HG02763 (cell line): ENCODE data around the gene ACTN3.
"Not testable (repeated sequence)": the region's sequence is repeated elsewhere in the genome, so short reads cannot be mapped to it uniquely, and the experiment has no call there.

Source experiments
- ATAC-seq: cut with Tn5 transposase; IDR thresholded peaks from one replicate; pipeline ENCODE4 v1.9.1; 2021; ENCODE audit warnings: mild to moderate bottlenecking, moderate library complexity; ENCODE audit not compliant: unreplicated experiment

ACTN3 gene

DNA sequence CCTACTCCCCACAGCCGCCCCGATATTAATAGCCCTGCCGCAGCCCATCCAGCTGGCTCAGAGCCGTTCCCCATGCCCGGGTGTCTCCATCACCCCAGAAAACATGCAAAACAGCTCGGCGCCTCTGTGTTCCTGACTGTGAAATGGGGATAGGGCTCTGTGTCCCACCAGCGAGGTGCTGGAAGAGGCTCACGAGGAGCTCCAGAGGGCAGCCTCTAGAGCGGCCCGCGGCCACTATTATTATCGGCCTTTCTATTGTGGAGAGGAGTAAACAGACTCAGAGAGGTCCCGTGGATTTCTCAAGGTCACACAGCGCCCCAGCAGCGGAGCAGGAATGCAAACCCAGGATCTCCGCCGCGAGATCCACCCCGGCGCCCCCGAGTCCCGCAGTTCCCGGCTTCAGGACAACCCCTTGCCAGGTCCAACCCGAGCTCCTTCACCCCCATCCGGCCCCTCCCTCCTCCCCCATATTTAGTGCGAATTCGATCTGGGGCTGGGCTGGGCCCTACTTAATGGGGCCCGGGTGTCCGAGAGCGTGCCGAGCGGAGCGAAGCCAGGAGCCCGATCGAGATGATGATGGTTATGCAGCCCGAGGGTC is at the start of gene ACTN3:
TSS of gene ACTN3 (plus strand) at position 536 of the 598 bp plus-strand sequence. CDS start at position 571, 35 bp downstream.
- no peak for ATAC-seq

DNA sequence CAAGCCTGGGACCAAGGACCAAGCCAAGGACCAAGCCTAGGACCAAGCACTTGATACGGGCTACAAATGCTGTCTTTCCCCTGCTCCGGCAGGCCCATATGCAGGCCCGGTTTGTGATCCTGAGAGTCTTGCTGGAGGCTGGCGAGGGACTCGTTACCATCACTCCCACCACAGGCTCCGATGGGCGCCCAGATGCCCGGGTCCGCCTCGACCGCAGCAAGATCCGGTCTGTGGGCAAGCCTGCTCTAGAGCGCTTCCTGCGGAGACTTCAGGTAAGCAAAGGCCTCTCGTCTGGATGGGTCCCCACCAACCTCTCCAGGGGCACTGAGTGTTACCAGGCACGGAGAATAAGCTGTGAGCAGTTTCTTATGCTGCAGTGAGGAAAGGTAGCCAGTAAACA is 49.5 kb upstream of the ACTN3 start:
- no peak for ATAC-seq

DNA sequence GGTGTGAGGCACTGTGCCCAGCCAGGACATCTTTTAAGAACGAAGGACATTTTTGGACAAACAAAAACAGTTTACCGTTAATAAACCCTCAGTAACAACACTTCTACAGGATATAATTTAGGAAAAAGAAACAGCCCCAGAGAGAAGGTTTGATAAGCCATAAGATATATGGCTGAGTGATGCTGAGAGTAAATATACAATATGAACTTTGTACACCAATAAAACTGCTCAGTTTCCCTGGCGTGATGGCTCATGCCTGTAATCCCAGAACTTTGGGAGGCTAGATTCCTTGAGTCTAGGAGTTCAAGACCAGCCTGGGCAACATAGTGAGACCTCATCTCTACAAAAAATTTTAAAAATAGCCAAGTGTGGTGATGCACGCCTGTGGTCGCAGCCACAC is 48.2 kb upstream of the ACTN3 start:
- ATAC-seq, result no peak

DNA sequence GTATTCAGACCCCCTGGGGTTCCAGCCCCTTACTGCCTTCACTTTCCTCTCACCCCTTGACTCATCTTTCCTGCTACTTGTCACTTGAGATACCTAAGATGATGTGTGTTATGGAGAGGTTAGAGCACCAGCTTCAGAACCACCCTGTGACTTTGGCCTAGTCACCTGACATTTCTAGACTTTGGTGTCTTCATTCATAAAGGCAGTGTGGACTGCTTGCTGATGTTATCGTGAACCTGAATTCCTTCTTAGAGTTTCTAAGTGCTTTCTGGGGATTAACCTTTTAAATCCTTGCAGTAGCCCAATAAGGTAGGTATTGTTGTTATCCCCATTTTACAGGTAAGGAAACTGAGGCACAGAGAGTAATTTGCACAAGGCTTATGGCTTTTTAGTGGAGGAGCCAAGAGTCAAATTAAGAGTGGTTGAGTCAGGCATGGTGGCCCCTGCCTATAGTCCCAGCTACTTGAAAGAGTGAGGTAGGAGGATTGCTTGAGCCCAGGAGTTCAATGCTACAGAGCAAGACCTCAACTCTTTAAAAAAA is 41.4 kb upstream of the ACTN3 start:
- no peak for ATAC-seq

DNA sequence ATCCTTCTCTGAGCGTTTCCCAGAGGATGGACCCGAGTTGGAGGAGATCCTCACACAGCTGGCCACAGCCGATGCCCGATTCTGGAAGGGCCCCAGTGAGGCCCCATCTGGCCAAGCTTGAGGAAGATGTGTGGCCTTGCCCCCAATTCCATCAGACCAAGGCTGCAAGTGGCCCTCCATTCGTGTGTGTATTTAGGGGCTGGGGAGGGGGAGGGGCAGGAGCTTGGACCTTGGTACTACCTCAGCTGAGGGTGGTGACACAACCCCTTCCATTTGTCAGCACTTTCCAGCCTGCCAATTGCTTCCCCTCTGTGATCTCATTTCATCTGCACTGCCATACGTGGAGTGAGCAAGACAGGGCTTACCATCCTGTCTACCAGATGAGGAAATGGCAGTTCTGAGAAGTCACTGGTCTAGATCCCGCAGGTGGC is 37.6 kb upstream of the ACTN3 start:
- no peak for ATAC-seq

DNA sequence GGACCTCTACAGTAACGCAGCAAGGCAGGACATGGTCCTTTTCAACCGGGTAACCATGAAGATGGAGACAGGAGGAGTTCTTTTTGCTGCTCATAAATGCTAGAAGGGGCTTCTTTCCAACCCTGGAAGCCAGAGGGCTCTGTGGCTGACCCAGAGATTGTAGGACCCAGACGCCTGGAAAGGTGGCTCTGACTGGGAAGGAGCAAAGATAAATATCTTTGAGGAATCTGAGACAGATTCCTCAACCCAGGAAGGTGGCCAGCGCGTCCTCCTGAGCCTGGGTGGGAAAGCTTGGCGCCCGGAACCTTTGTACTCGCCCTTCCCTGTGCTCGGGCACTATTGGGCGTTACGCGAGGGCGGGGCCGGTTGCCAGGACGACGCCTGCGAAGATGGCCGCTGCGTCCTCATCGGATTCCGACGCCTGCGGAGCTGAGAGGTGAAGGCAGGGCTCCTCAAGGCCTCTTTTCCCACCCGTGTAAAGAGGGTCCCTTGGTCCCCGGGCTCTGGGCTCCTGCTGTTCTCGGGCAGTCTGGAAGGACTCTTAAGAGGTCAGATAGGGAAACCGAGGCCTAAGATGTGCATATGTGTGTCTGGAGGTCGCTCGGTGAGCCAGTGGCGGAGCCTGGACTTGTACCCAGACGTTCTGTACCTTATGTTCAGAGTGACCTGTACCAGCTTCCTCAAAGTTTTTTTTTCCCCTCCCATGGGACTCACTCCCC is 36.3 kb upstream of the ACTN3 start, which contains the start of gene BBS1:
TSS of gene BBS1 (plus strand) at position 365 of the 719 bp plus-strand sequence. CDS start at position 390, 25 bp downstream.
- peak; percentile 86 for ATAC-seq

DNA sequence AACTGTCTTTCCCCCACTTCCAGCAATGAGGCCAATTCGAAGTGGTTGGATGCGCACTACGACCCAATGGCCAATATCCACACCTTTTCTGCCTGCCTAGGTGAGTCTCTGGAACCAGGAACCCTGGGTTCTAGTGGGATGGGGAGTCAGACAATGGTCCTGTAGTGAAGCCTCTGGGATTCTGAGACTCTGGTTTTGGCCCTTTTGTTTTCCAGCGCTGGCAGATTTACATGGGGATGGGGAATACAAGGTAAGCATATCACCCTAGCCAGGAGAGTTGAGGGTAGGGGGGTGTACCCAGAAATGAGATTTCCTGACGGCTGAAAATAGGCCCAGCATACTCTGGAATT is 35.7 kb upstream of the ACTN3 start:
- no peak for ATAC-seq

DNA sequence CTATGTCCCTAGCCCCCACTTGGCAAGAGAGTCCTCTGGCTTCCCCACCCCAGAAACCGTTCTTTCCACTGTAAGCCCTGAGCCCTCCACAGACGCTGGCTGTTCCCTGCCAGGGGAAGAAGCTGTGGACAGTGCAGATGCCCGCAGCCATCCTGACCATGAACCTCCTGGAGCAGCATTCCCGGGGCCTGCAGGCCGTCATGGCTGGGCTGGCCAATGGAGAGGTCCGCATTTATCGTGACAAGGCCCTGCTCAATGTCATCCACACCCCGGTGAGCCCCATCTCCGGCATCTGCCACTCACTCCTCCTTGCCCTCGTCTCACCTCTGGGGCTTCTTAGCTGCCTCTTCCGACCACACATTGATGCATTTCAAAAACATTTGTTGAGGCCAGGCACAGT is 23.1 kb upstream of the ACTN3 start:
- no peak for ATAC-seq

DNA sequence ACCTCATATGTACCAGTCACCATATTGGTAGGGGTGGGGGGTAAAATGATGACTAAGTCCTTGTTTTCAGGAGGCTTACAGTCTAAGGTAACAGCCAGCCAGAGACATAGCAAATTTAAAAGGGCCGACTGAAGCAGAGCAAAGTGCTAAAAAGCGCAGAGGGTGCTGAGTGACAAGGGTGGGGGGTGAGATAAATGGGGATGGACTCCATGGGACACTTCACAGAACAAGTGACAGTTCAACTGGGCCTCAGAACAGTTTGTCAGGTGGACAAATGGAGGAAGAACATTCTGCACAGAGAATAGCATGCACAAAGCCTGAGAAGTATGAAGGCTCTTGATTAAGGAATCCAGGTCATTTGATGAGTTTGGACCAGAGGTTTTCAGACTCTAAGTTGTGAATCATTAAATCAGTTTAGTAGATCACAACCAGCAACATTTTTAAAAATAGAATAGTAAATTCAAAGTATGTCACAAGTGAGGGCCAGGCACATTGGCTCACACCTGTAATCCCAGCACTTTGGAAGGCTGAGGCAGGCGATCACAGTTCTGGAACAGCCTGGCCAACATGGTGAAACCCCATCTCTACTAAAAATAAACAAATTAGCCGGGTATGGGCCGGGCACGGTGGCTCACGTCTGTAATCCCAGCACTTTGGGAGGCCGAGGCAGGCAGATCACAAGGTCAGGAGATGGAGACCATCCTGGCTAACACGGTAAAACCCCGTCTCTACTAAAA is 22.2 kb upstream of the ACTN3 start:
- ATAC-seq, result no peak

DNA sequence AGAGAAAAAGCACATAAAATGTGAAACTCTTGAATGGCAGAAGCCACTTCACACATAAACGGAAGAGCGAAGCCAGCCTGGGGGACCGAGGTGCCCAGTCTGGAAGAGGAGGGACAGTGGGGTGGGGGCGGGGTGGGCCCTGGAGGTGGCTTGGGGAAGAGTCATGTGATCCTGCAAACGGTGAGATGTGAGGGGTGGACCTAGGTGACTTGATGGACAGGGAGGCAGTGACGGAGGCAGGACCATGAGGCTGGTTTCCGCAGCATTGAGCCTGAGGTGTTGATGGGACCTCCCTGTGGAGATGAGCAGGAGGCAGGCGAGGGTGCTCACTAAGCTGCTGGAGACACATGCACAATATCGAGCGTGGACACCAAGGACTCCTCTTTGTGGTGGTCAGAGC is 17.6 kb upstream of the ACTN3 start:
- ATAC-seq, result no peak

DNA sequence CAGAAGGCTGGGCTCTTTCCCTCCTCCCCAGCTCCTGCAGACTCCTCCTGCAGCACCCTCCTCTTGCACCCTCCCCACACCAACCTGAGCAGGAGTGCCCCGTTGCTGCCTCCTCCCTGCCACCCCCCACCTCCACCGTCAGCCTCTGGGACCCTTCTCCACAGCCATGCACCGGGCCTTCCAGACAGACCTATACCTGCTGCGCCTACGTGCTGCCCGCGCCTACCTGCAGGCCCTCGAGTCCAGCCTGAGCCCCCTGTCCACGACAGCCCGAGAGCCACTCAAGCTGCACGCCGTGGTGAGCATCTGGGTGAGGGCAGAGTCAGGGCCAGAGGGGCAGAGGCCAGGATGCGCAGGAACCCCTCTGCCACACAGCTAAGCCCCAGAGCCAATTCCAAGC is 17.0 kb upstream of the ACTN3 start:
- ATAC-seq, result no peak

DNA sequence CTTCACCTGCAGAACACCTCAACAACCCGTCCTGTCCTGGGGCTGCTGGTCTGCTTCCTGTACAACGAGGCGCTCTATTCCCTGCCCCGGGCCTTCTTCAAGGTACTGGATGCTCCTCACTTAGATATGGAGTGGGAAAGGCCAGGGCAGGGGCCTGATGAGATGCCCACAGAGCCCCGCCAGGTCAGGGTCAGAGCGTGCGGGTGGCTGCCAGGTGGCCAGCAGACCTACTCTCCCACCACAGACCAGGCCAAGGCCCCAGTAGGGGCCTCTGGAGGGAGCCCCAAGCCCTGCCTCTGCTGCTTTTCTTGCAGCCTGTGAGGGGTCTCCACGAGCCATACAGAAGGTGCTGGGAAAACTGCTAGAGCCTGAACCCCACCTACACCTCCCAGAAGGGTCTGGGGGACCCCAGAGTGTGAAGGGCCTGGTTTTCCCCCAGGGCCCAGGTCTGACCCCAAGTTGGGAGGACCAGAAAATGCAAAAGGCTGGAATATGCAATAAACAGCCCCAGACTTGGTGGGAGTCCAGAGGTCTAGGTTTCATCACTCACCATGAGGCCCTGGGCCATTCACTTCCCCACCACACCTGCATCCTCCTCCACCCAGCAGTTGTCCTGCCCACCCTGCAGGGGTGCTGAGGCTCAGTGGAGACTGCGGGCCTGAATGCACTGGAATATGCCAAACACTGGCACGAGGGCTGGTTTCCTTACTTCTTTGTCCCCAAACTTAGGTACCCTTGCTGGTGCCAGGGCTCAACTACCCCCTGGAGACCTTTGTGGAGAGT is 15.6 kb upstream of the ACTN3 start:
- ATAC-seq, result no peak

DNA sequence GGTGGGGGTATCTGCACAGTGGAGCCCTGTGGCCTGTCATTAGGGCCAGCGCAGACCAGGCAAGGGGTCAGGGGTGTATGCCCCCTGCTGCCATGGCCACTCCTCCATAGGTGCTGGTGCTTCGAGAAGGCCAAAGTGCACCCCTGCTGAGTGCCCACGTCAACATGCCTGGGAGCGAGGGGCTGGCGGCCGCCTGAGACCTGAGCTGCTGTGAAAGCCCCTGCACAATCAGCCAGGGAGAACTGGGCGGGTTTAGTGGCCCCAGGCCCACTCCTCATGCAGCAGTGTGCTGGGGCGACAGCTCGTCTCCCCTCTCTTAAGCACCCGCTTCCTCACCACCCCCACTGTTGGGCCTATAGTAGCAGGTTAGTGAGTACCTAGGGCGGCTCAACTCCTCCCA is 14.9 kb upstream of the ACTN3 start:
- no peak for ATAC-seq

DNA sequence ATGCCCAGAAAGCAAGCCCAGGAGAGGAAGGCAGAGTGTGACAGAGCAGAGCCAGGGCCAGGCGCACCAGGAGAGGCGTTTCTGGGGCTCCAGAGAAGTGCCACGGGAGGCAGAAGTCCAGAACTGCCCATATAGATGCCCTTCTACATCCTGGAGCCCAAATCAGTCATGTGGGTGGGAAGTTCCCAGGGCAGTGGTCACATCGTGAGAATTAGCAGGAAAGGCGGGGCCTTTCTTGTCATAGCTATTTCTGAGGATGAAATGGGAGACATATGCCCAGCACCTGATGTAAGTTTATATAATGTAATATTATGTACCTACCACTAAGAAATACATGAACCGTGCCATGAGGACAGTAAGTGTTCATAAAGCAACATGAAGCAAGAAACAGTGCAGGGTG is 13.9 kb upstream of the ACTN3 start:
- no peak for ATAC-seq

DNA sequence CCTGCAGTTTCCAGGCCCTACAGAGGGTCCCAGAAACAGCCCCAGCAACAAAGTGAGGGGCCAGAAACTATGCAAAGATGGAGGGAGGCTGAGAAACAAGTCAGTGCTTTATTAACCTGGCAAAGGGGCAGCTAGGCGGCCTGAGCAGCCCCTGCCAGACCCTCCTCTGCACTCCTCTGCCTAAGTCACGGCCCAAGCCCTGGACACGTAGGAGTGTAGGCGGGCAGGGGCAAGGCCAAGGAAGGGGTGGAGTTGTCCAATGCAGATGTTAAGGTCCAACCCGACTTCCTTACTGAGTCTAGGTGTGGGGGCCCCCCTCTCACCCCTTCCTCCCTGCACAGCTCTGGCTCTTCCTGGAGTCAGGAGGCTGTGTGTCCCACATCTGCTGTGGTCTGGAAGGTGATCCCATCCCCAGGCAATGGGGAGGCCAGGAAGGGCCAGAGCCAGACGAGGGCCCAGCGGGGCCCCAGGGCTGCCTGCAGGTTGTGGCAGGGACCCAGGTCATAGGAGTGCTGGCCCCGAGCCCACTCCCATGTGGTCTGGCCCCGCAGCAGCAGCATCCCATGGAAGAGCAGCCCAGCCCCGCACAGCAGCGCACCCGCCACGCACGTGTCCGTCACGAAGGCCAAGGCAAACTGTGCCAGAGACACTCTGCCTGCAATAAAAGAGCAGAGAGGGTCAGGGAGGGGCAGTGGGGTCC is 7.4 kb upstream of the ACTN3 start:
- no peak for ATAC-seq

DNA sequence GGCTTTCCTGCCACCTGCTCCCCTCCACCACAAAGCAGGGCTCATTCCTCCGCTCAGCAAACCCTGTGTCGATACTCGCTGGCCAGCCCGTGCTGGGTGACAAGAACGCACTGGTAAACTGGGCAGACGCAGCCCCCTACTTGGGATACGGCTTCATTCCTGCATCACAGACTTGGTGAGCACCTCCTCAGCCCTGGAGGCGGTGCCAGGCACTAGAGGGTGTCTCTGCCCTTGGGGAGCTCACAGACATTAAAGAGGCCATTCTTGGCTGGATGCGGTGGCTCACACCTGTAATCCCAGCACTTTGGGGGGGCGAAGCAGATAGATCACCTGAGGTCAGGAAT is 6.9 kb upstream of the ACTN3 start:
- no peak for ATAC-seq

DNA sequence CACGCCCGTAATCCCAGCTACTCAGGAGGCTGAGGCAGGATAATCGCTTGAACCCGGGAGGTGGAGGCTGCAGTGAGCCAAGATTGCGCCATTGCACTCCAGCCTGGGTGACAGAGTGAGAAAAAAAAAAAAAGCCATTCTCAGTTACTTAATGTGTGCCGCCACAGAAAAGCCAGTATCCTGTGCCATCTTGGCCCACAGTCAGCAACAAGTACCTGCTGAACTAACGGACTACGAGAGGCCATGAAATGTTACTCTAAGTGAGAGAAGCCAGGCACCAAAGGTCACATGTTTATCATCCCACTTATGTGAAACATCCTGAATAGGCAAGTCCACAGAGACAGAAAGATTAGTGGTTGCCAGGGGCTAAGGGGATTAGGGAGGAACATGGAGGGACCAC is 6.1 kb upstream of the ACTN3 start:
- ATAC-seq, result not testable (repeated sequence)

DNA sequence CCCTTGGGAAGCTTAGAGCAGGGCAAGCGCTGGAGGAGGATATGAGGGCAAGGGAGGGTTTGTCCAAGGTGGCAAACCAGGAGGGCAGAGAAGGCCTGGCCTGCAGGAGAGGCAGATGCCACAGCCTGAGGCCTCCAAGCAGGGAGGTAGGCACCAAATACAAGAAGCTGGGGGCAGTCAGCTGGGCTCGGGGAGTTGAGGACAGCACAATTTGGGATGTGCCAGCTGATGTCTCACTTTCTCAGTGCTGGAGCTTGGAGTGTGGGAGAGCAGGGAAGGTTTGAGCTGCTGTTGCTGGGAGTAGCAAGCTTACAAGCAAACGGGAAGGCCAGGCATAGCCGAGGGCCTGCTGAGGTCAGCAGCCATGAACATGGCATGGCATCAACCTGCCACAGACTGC is 4.8 kb upstream of the ACTN3 start:
- ATAC-seq, result no peak

DNA sequence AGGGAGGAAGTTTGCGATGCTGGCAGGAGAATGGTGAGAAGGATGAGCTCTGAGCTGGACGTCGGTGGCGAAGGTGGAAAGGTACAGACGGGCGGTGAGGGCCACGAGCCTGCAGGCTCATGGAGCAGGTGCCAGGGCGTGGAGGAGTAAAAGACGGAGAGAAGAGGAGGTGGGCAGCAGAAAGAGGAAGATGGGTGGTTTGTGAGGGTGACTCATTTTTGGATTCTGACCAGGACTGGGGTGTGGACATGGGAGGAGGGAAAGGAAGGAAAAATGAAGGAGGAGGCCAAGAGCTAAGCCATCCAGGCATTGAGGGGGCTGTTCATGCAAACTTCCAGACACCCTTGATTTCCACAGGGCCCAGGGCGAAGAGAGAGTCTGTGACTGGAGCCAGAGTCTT is 4.3 kb upstream of the ACTN3 start:
- no peak for ATAC-seq

DNA sequence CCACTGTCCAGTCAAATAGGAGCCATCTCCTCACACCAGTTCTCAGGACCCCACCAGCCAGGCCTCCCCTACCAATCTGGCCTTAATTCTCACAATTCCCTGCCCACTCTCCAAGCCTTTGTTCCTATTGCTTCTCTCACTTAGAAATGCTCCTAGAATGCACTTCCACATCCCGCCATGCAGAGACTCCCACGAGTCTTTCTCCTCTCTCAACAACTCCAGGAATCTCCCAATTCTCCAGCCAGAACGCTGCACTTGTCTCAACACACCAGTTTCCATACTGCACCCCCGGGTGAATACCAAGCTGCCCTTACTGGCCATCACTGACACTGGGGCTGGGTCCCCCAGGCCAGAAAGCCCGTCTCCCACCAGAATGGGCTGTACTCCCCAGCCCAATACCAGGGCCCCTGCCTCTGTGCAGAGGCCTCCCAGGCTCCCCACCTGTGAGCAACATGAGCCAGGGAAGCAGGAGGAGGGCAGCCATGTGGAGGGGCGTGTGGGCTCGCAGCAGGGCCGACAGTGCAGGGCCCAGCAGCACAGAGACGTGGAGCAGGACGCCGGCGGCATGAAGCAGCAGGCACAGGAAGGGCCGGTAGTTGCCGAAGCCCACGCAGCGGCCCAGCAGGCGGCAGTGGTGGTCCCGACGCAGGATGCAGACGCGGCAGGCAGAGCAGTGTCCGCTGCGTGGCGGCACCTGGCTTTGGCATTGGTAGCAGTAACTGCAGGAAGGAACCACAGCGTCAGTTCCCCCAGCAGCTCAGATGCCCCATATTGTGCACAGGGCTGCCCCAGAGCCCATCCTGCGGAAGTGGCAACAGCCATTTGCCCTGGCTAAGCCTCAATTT is 3.2 kb upstream of the ACTN3 start:
- no peak for ATAC-seq
